Measurements from ENCODE around the gene TTLL12. TPM values are rescaled to one million over a fixed set of nuclear protein-coding genes. Genes with fewer than 3 reads are reported as not detected.

Gene TTLL12
- total and polyA plus RNA-seq, 5 donors from 2014 or later, result 14.1 to 23.7 (median 21.6) TPM

DNA sequence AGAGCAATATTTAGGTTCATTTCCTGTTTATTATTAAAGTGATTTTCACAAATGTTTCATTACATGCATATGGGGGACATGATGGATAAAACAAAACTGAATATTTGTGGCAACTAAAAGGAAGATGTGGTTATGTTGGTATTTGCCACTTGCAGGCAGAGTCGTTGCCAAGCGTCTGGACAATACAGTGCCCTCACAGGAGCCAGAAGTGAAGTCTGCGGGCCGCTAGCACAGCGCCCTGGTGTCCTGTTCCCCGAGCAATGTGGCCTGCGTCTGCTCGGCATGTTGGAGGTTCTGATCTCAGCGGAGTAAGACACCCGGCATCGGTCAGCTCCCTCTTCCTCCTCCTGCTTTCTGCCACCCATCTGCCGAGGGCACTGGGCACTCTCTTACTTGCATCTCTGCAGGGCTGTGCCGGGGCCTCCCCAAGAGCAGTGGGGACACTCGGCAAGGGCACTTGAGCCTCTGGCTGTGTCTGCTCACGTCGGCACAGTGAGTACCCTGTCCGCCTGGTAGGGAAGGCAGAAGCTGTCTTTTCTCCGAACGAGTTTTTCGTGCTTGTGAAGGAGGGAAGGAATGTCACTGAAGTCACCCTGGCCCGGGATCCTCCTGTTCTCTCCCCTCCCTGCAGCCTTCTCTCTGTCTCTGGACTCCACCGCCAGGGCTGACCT lies 10.5 kb upstream of the TTLL12 start:
- Histone ChIP-seq H3K4me3 (ENCODE audit: low read depth, low read length) (no peak overlapping the region), H3K4me1 (ENCODE audit: control insufficient read depth, insufficient read depth, low read length, poor library complexity, severe bottlenecking) (no peaks in the 10 kb centered on the region), H3K9me3 (ENCODE audit: control insufficient read depth in 2 of 2, low read length in 2 of 2) (no peaks in the 10 kb centered on the region), H3K36me3 (ENCODE audit: control insufficient read depth, insufficient read depth, low read length) (no peaks in the 10 kb centered on the region), H3K27ac (ENCODE audit: insufficient read depth, low read length, poor library complexity, severe bottlenecking) (no peak overlapping the region), H3K27me3 (ENCODE audit: control insufficient read depth, insufficient read depth, low read length) (no peaks in the 10 kb centered on the region)
- peak overlapping the region in 1 of 3 donors; percentile 25 for H3K27ac Mint-ChIP-seq
- peaks cover 0 to 3% (median 0%) of the 10 kb centered on the region in 7 donors for H3K9me3 Mint-ChIP-seq
- DNase-seq (no peak), ATAC-seq (ENCODE audit: low read depth in 2 of 2) (no peak)
- no peak overlapping the region for H3K4me3 Mint-ChIP-seq
- H3K36me3 Mint-ChIP-seq, result no peaks in the 10 kb centered on the region
- no peaks in the 10 kb centered on the region for H3K4me1 Mint-ChIP-seq
- peaks cover 42% of the 10 kb centered on the region for H3K27me3 Mint-ChIP-seq

DNA sequence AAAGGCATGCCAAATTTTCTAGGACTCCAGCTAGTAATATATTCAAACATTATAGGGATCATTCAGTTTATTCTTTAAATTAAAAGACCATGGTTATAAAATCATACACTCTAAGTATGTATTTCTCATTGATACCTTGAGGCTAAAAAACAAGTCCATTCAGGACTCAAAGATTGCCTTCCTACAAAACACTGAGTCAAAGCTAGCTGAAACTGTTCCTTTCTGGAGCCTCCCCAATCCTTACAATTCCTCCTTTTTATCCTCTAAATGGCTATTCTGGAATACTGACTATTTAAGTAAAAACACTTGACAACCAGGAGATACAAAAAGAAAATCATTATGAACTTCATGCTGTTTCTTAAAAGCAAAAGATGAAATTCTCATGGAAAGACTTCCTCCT lies 4.9 kb upstream of the TTLL12 start:
- no peak for ATAC-seq (ENCODE audit: low read depth in 2 of 2)
- peak overlapping the region in 2 of 4 donors; percentile 37 to 65 for H3K4me3 Mint-ChIP-seq
- no peaks in the 10 kb centered on the region for H3K36me3 ChIP-seq (ENCODE audit: control insufficient read depth, insufficient read depth, low read length)
- H3K27me3 Mint-ChIP-seq, result peaks cover 50% of the 10 kb centered on the region
- no peak overlapping the region for H3K27ac ChIP-seq (ENCODE audit: insufficient read depth, low read length, poor library complexity, severe bottlenecking)
- no peak overlapping the region for H3K27ac Mint-ChIP-seq
- H3K27me3 ChIP-seq (ENCODE audit: control insufficient read depth, insufficient read depth, low read length), result peaks cover 5% of the 10 kb centered on the region
- no peak for DNase-seq
- peaks cover 3 to 9% (median 7%) of the 10 kb centered on the region in 4 donors for H3K4me1 Mint-ChIP-seq
- H3K4me1 ChIP-seq (ENCODE audit: control insufficient read depth, insufficient read depth, low read length, poor library complexity, severe bottlenecking), result peaks cover 3% of the 10 kb centered on the region
- no peaks in the 10 kb centered on the region for H3K9me3 ChIP-seq (ENCODE audit: control insufficient read depth in 2 of 2, low read length in 2 of 2)
- no peak overlapping the region for H3K4me3 ChIP-seq (ENCODE audit: low read depth, low read length)
- peaks cover 0 to 3% (median 0%) of the 10 kb centered on the region in 7 donors for H3K9me3 Mint-ChIP-seq
- no peaks in the 10 kb centered on the region for H3K36me3 Mint-ChIP-seq

DNA sequence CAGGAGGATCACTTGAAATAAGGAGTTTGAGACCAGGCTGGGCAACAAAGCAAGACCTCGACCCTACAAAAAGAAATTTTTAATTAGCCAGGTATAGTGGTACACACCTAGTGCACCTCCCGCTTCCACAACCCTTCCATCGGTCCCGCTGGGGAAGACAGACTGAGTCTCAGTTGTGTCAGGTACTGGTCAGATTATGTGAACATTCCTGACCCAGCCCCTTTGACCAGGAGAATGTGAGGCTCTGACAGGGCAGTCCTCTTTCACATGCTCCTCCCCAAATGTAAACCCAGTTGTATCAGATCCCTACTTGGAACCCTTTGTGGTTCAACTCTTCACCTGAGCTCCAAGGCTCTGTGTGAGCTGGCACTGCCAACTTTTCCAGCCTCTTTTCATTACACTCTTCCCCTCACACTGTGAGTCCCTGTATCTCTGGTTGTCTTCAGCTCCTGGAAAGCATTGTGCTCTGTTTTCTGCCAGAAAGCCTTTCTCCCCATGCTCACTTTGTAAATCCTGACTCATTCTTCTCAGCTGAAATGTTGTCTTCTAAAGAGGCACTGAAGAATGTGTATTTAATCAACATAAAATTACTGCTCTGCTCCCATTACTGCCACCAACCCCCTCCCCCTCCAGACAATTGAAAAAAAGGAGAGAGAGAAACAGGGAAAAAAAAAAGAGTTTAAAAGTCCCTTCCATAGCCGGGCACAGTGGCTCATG lies 2.1 kb upstream of the TTLL12 start:
- H3K27me3 Mint-ChIP-seq, result peaks cover 30% of the 10 kb centered on the region
- H3K36me3 Mint-ChIP-seq, result no peaks in the 10 kb centered on the region
- H3K27ac Mint-ChIP-seq, result peak overlapping the region; percentile 54 to 91 (median 60)
- ATAC-seq (ENCODE audit: low read depth in 2 of 2) (no peak), DNase-seq (no peak)
- no peaks in the 10 kb centered on the region for H3K36me3 ChIP-seq (ENCODE audit: control insufficient read depth, insufficient read depth, low read length)
- peak overlapping the region; percentile 31 to 79 (median 64) for H3K4me3 Mint-ChIP-seq
- no peak overlapping the region for H3K27ac ChIP-seq (ENCODE audit: insufficient read depth, low read length, poor library complexity, severe bottlenecking)
- peaks cover 0 to 4% (median 0%) of the 10 kb centered on the region in 7 donors for H3K9me3 Mint-ChIP-seq
- H3K4me1 ChIP-seq (ENCODE audit: control insufficient read depth, insufficient read depth, low read length, poor library complexity, severe bottlenecking), result peaks cover 17% of the 10 kb centered on the region
- no peaks in the 10 kb centered on the region for H3K9me3 ChIP-seq (ENCODE audit: control insufficient read depth in 2 of 2, low read length in 2 of 2)
- H3K4me1 Mint-ChIP-seq, result peaks cover 3 to 22% (median 16%) of the 10 kb centered on the region in 4 donors
- no peak overlapping the region for H3K4me3 ChIP-seq (ENCODE audit: low read depth, low read length)
- H3K27me3 ChIP-seq (ENCODE audit: control insufficient read depth, insufficient read depth, low read length), result peaks cover 5% of the 10 kb centered on the region

DNA sequence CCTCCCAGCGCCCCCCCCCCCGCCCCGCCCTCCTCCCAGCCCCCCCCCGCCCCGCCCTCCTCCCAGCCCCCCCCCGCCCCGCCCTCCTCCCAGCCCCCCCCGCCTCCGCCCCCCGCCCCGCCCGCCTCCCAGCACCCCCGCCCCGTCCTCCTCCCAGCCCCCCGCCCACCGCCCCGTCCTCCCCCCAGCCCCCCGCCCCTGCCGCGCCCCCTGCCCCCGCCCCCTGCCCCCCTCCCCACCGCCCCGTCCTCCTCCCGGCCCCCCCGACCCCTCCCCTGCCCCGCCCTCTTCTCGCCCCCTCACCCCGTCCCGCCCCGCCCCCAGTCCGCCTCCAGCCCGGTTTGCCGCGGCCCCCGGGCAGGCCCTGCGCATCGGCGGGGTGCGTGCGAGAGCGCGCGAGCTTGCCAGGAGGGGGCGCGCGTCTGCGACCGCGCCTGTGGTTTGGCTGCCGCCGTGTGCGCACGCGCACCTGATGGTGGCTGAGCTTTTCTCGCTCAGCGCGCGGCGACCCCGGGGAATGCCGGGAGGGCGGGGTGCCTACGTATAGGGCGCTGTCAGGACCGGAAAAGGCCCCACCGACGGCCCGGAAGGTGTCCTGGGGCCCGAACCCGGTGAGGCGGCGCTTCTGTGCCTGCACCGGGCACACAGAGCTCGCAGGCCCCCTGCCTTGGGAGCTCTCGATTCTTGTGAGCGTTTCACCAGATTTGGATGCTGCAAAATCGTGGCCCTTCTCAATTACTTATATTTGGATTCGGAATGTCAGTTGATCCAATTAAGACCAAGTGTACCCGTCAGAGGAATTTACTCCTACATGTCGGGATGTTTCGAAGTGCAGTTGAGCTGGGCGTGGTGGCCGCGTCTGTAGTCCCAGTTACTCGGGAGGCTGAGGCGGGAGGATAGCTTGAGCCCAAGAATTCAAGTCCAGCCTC lies 501 bp upstream of the TTLL12 start:
- peaks cover 18% of the 10 kb centered on the region for H3K27me3 Mint-ChIP-seq

DNA sequence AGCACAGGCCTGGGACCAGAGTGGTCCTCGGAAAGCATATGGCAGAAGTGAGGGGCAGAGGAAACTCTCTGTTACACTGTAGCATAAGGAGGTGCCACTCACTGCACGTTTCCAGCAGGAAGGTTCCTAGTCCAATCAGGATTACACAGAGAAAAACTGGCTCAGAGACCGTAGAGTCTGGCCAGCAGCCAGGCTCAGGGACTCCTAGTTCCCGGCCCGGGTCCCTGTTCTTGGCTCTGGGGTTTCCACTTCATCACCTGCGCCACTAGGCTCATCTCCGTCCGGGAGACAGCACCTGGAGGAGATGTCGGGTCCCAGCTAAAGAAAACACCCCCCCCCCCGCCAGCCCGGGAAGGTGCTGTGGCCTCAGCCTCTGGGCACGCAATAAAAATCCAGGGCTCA lies 1.1 kb downstream of the TTLL12 start:
- no peaks in the 10 kb centered on the region for H3K36me3 ChIP-seq (ENCODE audit: control insufficient read depth, insufficient read depth, low read length)
- Mint-ChIP-seq H3K4me3 (peak overlapping the region; percentile 80 to 88 (median 83)), H3K27me3 (peaks cover 6% of the 10 kb centered on the region), H3K36me3 (peaks cover 3% of the 10 kb centered on the region), H3K27ac (peak overlapping the region in 1 of 3 donors; percentile 17), H3K4me1 (peaks cover 3 to 32% (median 17%) of the 10 kb centered on the region in 4 donors), H3K9me3 (peaks cover 0 to 1% (median 0%) of the 10 kb centered on the region in 7 donors)
- H3K27ac ChIP-seq (ENCODE audit: insufficient read depth, low read length, poor library complexity, severe bottlenecking), result peak overlapping the region; percentile 63
- no peaks in the 10 kb centered on the region for H3K9me3 ChIP-seq (ENCODE audit: control insufficient read depth in 2 of 2, low read length in 2 of 2)
- H3K4me3 ChIP-seq (ENCODE audit: low read depth, low read length), result no peak overlapping the region
- peaks cover 17% of the 10 kb centered on the region for H3K4me1 ChIP-seq (ENCODE audit: control insufficient read depth, insufficient read depth, low read length, poor library complexity, severe bottlenecking)
- H3K27me3 ChIP-seq (ENCODE audit: control insufficient read depth, insufficient read depth, low read length), result no peaks in the 10 kb centered on the region
- ATAC-seq (ENCODE audit: low read depth in 2 of 2), result no peak
- no peak for DNase-seq

More for the DNA sequence above, 501 bp upstream of the TTLL12 start:
- Histone ChIP-seq H3K27ac (ENCODE audit: insufficient read depth, low read length, poor library complexity, severe bottlenecking) (peak overlapping the region; percentile 99), H3K9me3 (ENCODE audit: control insufficient read depth in 2 of 2, low read length in 2 of 2) (no peaks in the 10 kb centered on the region), H3K36me3 (ENCODE audit: control insufficient read depth, insufficient read depth, low read length) (no peaks in the 10 kb centered on the region), H3K27me3 (ENCODE audit: control insufficient read depth, insufficient read depth, low read length) (peaks cover 5% of the 10 kb centered on the region), H3K4me3 (ENCODE audit: low read depth, low read length) (peak overlapping the region; percentile 79), H3K4me1 (ENCODE audit: control insufficient read depth, insufficient read depth, low read length, poor library complexity, severe bottlenecking) (peaks cover 17% of the 10 kb centered on the region)
- H3K4me3 Mint-ChIP-seq, result peak overlapping the region; percentile 83 to 92 (median 89)
- DNase-seq, result peak; percentile 92 to 97 (median 96)
- H3K27ac Mint-ChIP-seq, result peak overlapping the region; percentile 96 to 99 (median 97)
- peak; percentile 91 to 92 for ATAC-seq (ENCODE audit: low read depth in 2 of 2)
- no peaks in the 10 kb centered on the region for H3K36me3 Mint-ChIP-seq
- H3K9me3 Mint-ChIP-seq, result peaks cover 0 to 3% (median 0%) of the 10 kb centered on the region in 7 donors
- peaks cover 3 to 29% (median 16%) of the 10 kb centered on the region in 4 donors for H3K4me1 Mint-ChIP-seq

GRCh38 chr22:43183496-43184277 lies 3.2 kb downstream of the TTLL12 start:
- Mint-ChIP-seq H3K4me3 (peak overlapping the region in 3 of 4 donors; percentile 70 to 88 (median 87)), H3K36me3 (peaks cover 3% of the 10 kb centered on the region), H3K27ac (peak overlapping the region in 1 of 3 donors; percentile 64), H3K27me3 (no peaks in the 10 kb centered on the region), H3K9me3 (peaks cover 0 to 1% (median 0%) of the 10 kb centered on the region in 7 donors), H3K4me1 (peaks cover 2 to 32% (median 15%) of the 10 kb centered on the region in 4 donors)
- H3K36me3 ChIP-seq (ENCODE audit: control insufficient read depth, insufficient read depth, low read length), result peaks cover 9% of the 10 kb centered on the region
- DNase-seq (no peak), ATAC-seq (ENCODE audit: low read depth in 2 of 2) (no peak)
- H3K27ac ChIP-seq (ENCODE audit: insufficient read depth, low read length, poor library complexity, severe bottlenecking), result no peak overlapping the region
- no peaks in the 10 kb centered on the region for H3K9me3 ChIP-seq (ENCODE audit: control insufficient read depth in 2 of 2, low read length in 2 of 2)
- H3K27me3 ChIP-seq (ENCODE audit: control insufficient read depth, insufficient read depth, low read length), result no peaks in the 10 kb centered on the region
- no peak overlapping the region for H3K4me3 ChIP-seq (ENCODE audit: low read depth, low read length)
- peaks cover 17% of the 10 kb centered on the region for H3K4me1 ChIP-seq (ENCODE audit: control insufficient read depth, insufficient read depth, low read length, poor library complexity, severe bottlenecking)
